ENCODE measurements around the gene MGAT5B. TPM values are rescaled to one million over a fixed set of nuclear protein-coding genes. Genes with fewer than 3 reads are reported as not detected.
A peak's percentile ranks its signal among the peaks of the same experiment; 100 is the strongest.

Gene MGAT5B
- total RNA-seq, 5 donors from 2014 or later (not counting 1 experiment from before 2014, with no cell fraction given) = 0.15 to 2.4 (median 0.79) TPM

- peaks cover 0 to 13% of the 10 kb centered on the region in 2 experiments for H3K27me3 ChIP-seq (replicated peaks in 1 of 2; ENCODE audit: control insufficient read depth in 2 of 2, extremely low read depth in 1 of 2, insufficient read depth in 2 of 2, low read length in 1 of 2)
- CTCF ChIA-PET = no interaction called here
- H3K9me3 ChIP-seq = no peaks in the 10 kb centered on the region
- H3K27me3 Mint-ChIP-seq = no peaks in the 10 kb centered on the region
- H3K9me3 Mint-ChIP-seq = no peaks in the 10 kb centered on the region
- no peaks in the 10 kb centered on the region for H3K4me1 ChIP-seq (ENCODE audit: control insufficient read depth in 1 of 2, extremely low read depth in 1 of 2, insufficient read depth in 2 of 2, low read length in 2 of 2)
- WGBS (ENCODE audit: insufficient coverage) = 84% methylated on average over 3 of the region's 4 CpGs
- no peak overlapping the region for H3K27ac ChIP-seq (ENCODE audit: low read length)
- no peak overlapping the region for H3K27ac Mint-ChIP-seq
- no peaks in the 10 kb centered on the region for H3K36me3 Mint-ChIP-seq
- no peak overlapping the region for H3K4me3 Mint-ChIP-seq
- H3K4me3 ChIP-seq (ENCODE audit: control insufficient read depth in 1 of 2, extremely low read depth in 1 of 2, low read length in 1 of 2) = no peak overlapping the region
- H3K4me1 Mint-ChIP-seq = no peaks in the 10 kb centered on the region
- H3K36me3 ChIP-seq (ENCODE audit: control insufficient read depth in 2 of 2, extremely low read depth in 1 of 2, insufficient read depth in 1 of 2, low read length in 1 of 2) = no peaks in the 10 kb centered on the region
- ATAC-seq (replicated peaks in 1 of 4) = no peak
- DNase-seq = no peak
- POLR2A ChIA-PET = interaction anchor here in 1 of 2 donors (0.6 kb wide), 1 partner anchor 243 kb away, joined by 4 read pairs; no protein-coding TSS in a partner anchor
Observed at GRCh38 chr17:76927982-76928381, 59.8 kb downstream of the MGAT5B start.

- ChIA-PET CTCF (no interaction called here), POLR2A (no interaction called here)
- Histone ChIP-seq H3K9me3 (no peaks in the 10 kb centered on the region), H3K27ac (ENCODE audit: low read length) (no peak overlapping the region), H3K27me3 (replicated peaks in 1 of 2; ENCODE audit: control insufficient read depth in 2 of 2, extremely low read depth in 1 of 2, insufficient read depth in 2 of 2, low read length in 1 of 2) (peaks cover 0 to 11% of the 10 kb centered on the region in 2 experiments), H3K4me1 (ENCODE audit: control insufficient read depth in 1 of 2, extremely low read depth in 1 of 2, insufficient read depth in 2 of 2, low read length in 2 of 2) (no peaks in the 10 kb centered on the region), H3K4me3 (ENCODE audit: control insufficient read depth in 1 of 2, extremely low read depth in 1 of 2, low read length in 1 of 2) (no peak overlapping the region), H3K36me3 (ENCODE audit: control insufficient read depth in 2 of 2, extremely low read depth in 1 of 2, insufficient read depth in 1 of 2, low read length in 1 of 2) (no peaks in the 10 kb centered on the region)
- Mint-ChIP-seq H3K27ac (no peak overlapping the region), H3K36me3 (no peaks in the 10 kb centered on the region), H3K4me1 (no peaks in the 10 kb centered on the region), H3K9me3 (no peaks in the 10 kb centered on the region), H3K27me3 (no peaks in the 10 kb centered on the region), H3K4me3 (no peak overlapping the region)
- WGBS (ENCODE audit: insufficient coverage) = 40% methylated on average over 1 of the region's 3 CpGs
- no peak for ATAC-seq (replicated peaks in 1 of 4)
- DNase-seq = no peak
Observed at GRCh38 chr17:76929148-76929547, 60.9 kb downstream of the MGAT5B start.

GRCh38 chr17:76929601-76930000 is 61.4 kb downstream of the MGAT5B start:
- Histone ChIP-seq H3K4me3 (ENCODE audit: control insufficient read depth in 1 of 2, extremely low read depth in 1 of 2, low read length in 1 of 2) (no peak overlapping the region), H3K27me3 (replicated peaks in 1 of 2; ENCODE audit: control insufficient read depth in 2 of 2, extremely low read depth in 1 of 2, insufficient read depth in 2 of 2, low read length in 1 of 2) (peaks cover 0 to 11% of the 10 kb centered on the region in 2 experiments), H3K27ac (ENCODE audit: low read length) (no peak overlapping the region), H3K9me3 (no peaks in the 10 kb centered on the region), H3K36me3 (ENCODE audit: control insufficient read depth in 2 of 2, extremely low read depth in 1 of 2, insufficient read depth in 1 of 2, low read length in 1 of 2) (no peaks in the 10 kb centered on the region), H3K4me1 (ENCODE audit: control insufficient read depth in 1 of 2, extremely low read depth in 1 of 2, insufficient read depth in 2 of 2, low read length in 2 of 2) (no peaks in the 10 kb centered on the region)
- H3K27me3 Mint-ChIP-seq = no peaks in the 10 kb centered on the region
- H3K4me3 Mint-ChIP-seq = no peak overlapping the region
- ChIA-PET CTCF (no interaction called here), POLR2A (no interaction called here)
- H3K27ac Mint-ChIP-seq = no peak overlapping the region
- no peaks in the 10 kb centered on the region for H3K9me3 Mint-ChIP-seq
- H3K4me1 Mint-ChIP-seq = no peaks in the 10 kb centered on the region
- no peaks in the 10 kb centered on the region for H3K36me3 Mint-ChIP-seq
- ATAC-seq (replicated peaks in 1 of 4) (no peak), DNase-seq (no peak)
- WGBS (ENCODE audit: insufficient coverage) = no CpG with 5 or more reads among the region's 2 CpGs

- Mint-ChIP-seq H3K27ac (no peak overlapping the region), H3K27me3 (no peaks in the 10 kb centered on the region), H3K4me1 (no peaks in the 10 kb centered on the region), H3K9me3 (no peaks in the 10 kb centered on the region), H3K36me3 (no peaks in the 10 kb centered on the region), H3K4me3 (no peak overlapping the region)
- Histone ChIP-seq H3K4me3 (ENCODE audit: control insufficient read depth in 1 of 2, extremely low read depth in 1 of 2, low read length in 1 of 2) (no peak overlapping the region), H3K27ac (ENCODE audit: low read length) (no peak overlapping the region), H3K36me3 (ENCODE audit: control insufficient read depth in 2 of 2, extremely low read depth in 1 of 2, insufficient read depth in 1 of 2, low read length in 1 of 2) (no peaks in the 10 kb centered on the region), H3K27me3 (replicated peaks in 1 of 2; ENCODE audit: control insufficient read depth in 2 of 2, extremely low read depth in 1 of 2, insufficient read depth in 2 of 2, low read length in 1 of 2) (peaks cover 0 to 11% of the 10 kb centered on the region in 2 experiments), H3K4me1 (ENCODE audit: control insufficient read depth in 1 of 2, extremely low read depth in 1 of 2, insufficient read depth in 2 of 2, low read length in 2 of 2) (no peaks in the 10 kb centered on the region), H3K9me3 (no peaks in the 10 kb centered on the region)
- ATAC-seq (replicated peaks in 1 of 4) (no peak), DNase-seq (no peak)
- CTCF ChIA-PET = no interaction called here
- WGBS (ENCODE audit: insufficient coverage) = 100% methylated on average over 3 of the region's 6 CpGs
- POLR2A ChIA-PET = no interaction called here
Observed at GRCh38 chr17:76930107-76930506, 61.9 kb downstream of the MGAT5B start.

GRCh38 chr17:76932402-76933333 is 64.5 kb downstream of the MGAT5B start:
- ATAC-seq (replicated peaks in 1 of 4) (no peak), DNase-seq (no peak)
- Histone ChIP-seq H3K4me1 (ENCODE audit: control insufficient read depth in 1 of 2, extremely low read depth in 1 of 2, insufficient read depth in 2 of 2, low read length in 2 of 2) (no peaks in the 10 kb centered on the region), H3K4me3 (ENCODE audit: control insufficient read depth in 1 of 2, extremely low read depth in 1 of 2, low read length in 1 of 2) (no peak overlapping the region), H3K27me3 (replicated peaks in 1 of 2; ENCODE audit: control insufficient read depth in 2 of 2, extremely low read depth in 1 of 2, insufficient read depth in 2 of 2, low read length in 1 of 2) (peaks cover 0 to 6% of the 10 kb centered on the region in 2 experiments), H3K9me3 (no peaks in the 10 kb centered on the region), H3K36me3 (ENCODE audit: control insufficient read depth in 2 of 2, extremely low read depth in 1 of 2, insufficient read depth in 1 of 2, low read length in 1 of 2) (no peaks in the 10 kb centered on the region), H3K27ac (ENCODE audit: low read length) (no peak overlapping the region)
- no peaks in the 10 kb centered on the region for H3K9me3 Mint-ChIP-seq
- ChIA-PET POLR2A (no interaction called here), CTCF (interaction anchor here (0.6 kb wide), 2 partner anchors 72 to 128 kb away, joined by 3 read pairs; no protein-coding TSS in a partner anchor)
- no peak overlapping the region for H3K4me3 Mint-ChIP-seq
- H3K27me3 Mint-ChIP-seq = no peaks in the 10 kb centered on the region
- H3K4me1 Mint-ChIP-seq = no peaks in the 10 kb centered on the region
- peak overlapping the region in 1 of 2 donors; percentile 36 for H3K27ac Mint-ChIP-seq
- H3K36me3 Mint-ChIP-seq = no peaks in the 10 kb centered on the region
- 87% methylated on average over 23 of the region's 36 CpGs for WGBS (ENCODE audit: insufficient coverage)

GRCh38 chr17:76934561-76935320 is 66.5 kb downstream of the MGAT5B start:
- Mint-ChIP-seq H3K4me1 (no peaks in the 10 kb centered on the region), H3K4me3 (no peak overlapping the region), H3K36me3 (no peaks in the 10 kb centered on the region), H3K27ac (no peak overlapping the region), H3K27me3 (no peaks in the 10 kb centered on the region), H3K9me3 (no peaks in the 10 kb centered on the region)
- 82% methylated on average over 8 of the region's 12 CpGs for WGBS (ENCODE audit: insufficient coverage)
- POLR2A ChIA-PET = no interaction called here
- no peak overlapping the region for H3K27ac ChIP-seq (ENCODE audit: low read length)
- DNase-seq = no peak
- no peaks in the 10 kb centered on the region for H3K4me1 ChIP-seq (ENCODE audit: control insufficient read depth in 1 of 2, extremely low read depth in 1 of 2, insufficient read depth in 2 of 2, low read length in 2 of 2)
- no peaks in the 10 kb centered on the region for H3K36me3 ChIP-seq (ENCODE audit: control insufficient read depth in 2 of 2, extremely low read depth in 1 of 2, insufficient read depth in 1 of 2, low read length in 1 of 2)
- no peak overlapping the region for H3K4me3 ChIP-seq (ENCODE audit: control insufficient read depth in 1 of 2, extremely low read depth in 1 of 2, low read length in 1 of 2)
- peaks cover 0 to 10% of the 10 kb centered on the region in 2 experiments for H3K27me3 ChIP-seq (replicated peaks in 1 of 2; ENCODE audit: control insufficient read depth in 2 of 2, extremely low read depth in 1 of 2, insufficient read depth in 2 of 2, low read length in 1 of 2)
- no peak for ATAC-seq (replicated peaks in 1 of 4)
- no peaks in the 10 kb centered on the region for H3K9me3 ChIP-seq
- CTCF ChIA-PET = no interaction called here

Data from T-cell (primary cell).